ENCODE results near the gene ZP1.

The ZP1 gene

GRCh38 chr11:60854140-60854846, 13.0 kb upstream of the ZP1 start:
- Histone ChIP-seq H3K27ac (ENCODE audit: low read length) (no peak overlapping the region), H3K36me3 (ENCODE audit: control insufficient read depth, insufficient read depth, low read length) (peaks cover 9% of the 10 kb centered on the region), H3K4me1 (ENCODE audit: control insufficient read depth, insufficient read depth, low read length) (peaks cover 2% of the 10 kb centered on the region; the same call in 1 of the 2 replicates), H3K27me3 (ENCODE audit: control insufficient read depth, insufficient read depth, low read length) (0 out of 2 replicates have a peak, but pooled peaks cover 1% of the 10 kb centered on the region), H3K4me3 (ENCODE audit: low read length) (no peak overlapping the region), H3K9me3 (ENCODE audit: control insufficient read depth, insufficient read depth, low read length) (no peaks in the 10 kb centered on the region)
- no CpG with 5 or more reads among the region's 8 CpGs for WGBS (ENCODE audit: insufficient coverage, insufficient read length)
- no peak for DNase-seq (ENCODE audit: low read depth, low spot score)

GRCh38 chr11:60854847-60855725, 12.3 kb upstream of the ZP1 start:
- WGBS (ENCODE audit: insufficient coverage, insufficient read length): no CpG with 5 or more reads among the region's 8 CpGs
- H3K36me3 ChIP-seq (ENCODE audit: control insufficient read depth, insufficient read depth, low read length): peaks cover 5% of the 10 kb centered on the region
- no peak overlapping the region for H3K4me3 ChIP-seq (ENCODE audit: low read length)
- no peak overlapping the region for H3K27ac ChIP-seq (ENCODE audit: low read length)
- no peak for DNase-seq (ENCODE audit: low read depth, low spot score)
- peaks cover 2% of the 10 kb centered on the region; the same call in 1 of the 2 replicates for H3K4me1 ChIP-seq (ENCODE audit: control insufficient read depth, insufficient read depth, low read length)
- no peaks in the 10 kb centered on the region for H3K9me3 ChIP-seq (ENCODE audit: control insufficient read depth, insufficient read depth, low read length)
- H3K27me3 ChIP-seq (ENCODE audit: control insufficient read depth, insufficient read depth, low read length): 0 out of 2 replicates have a peak, but pooled peaks cover 1% of the 10 kb centered on the region

- H3K27me3 ChIP-seq (ENCODE audit: control insufficient read depth, insufficient read depth, low read length): 0 out of 2 replicates have a peak, but pooled peaks cover 1% of the 10 kb centered on the region
- H3K9me3 ChIP-seq (ENCODE audit: control insufficient read depth, insufficient read depth, low read length): no peaks in the 10 kb centered on the region
- peaks cover 4% of the 10 kb centered on the region for H3K36me3 ChIP-seq (ENCODE audit: control insufficient read depth, insufficient read depth, low read length)
- H3K27ac ChIP-seq (ENCODE audit: low read length): no peak within 1 kb of the TSS
- WGBS (ENCODE audit: insufficient coverage, insufficient read length): no CpG with 5 or more reads among the region's 14 CpGs
- H3K4me3 ChIP-seq (ENCODE audit: low read length): no peak within 1 kb of the TSS
- H3K4me1 ChIP-seq (ENCODE audit: control insufficient read depth, insufficient read depth, low read length): peaks cover 2% of the 10 kb centered on the region; the same call in 1 of the 2 replicates
- no peak for DNase-seq (ENCODE audit: low read depth, low spot score)
Observed at GRCh38 chr11:60855726-60856633, 11.4 kb upstream of the ZP1 start, which contains the start of gene PTGDR2. TSS of gene PTGDR2 (minus strand) at chr11:60855950. CDS start at chr11:60853722, 2,228 bp downstream.

GRCh38 chr11:60857378-60858232, 9.7 kb upstream of the ZP1 start:
- no peaks in the 10 kb centered on the region for H3K36me3 ChIP-seq (ENCODE audit: control insufficient read depth, insufficient read depth, low read length)
- DNase-seq (ENCODE audit: low read depth, low spot score): no peak
- H3K4me3 ChIP-seq (ENCODE audit: low read length): no peak overlapping the region
- H3K27ac ChIP-seq (ENCODE audit: low read length): no peak overlapping the region
- 0 out of 2 replicates have a peak, but pooled peaks cover 1% of the 10 kb centered on the region for H3K27me3 ChIP-seq (ENCODE audit: control insufficient read depth, insufficient read depth, low read length)
- H3K4me1 ChIP-seq (ENCODE audit: control insufficient read depth, insufficient read depth, low read length): peaks cover under 1% of the 10 kb centered on the region; the same call in 1 of the 2 replicates
- H3K9me3 ChIP-seq (ENCODE audit: control insufficient read depth, insufficient read depth, low read length): no peaks in the 10 kb centered on the region
- WGBS (ENCODE audit: insufficient coverage, insufficient read length): no CpG with 5 or more reads among the region's 5 CpGs

- Histone ChIP-seq H3K4me3 (ENCODE audit: low read length) (no peak overlapping the region), H3K4me1 (ENCODE audit: control insufficient read depth, insufficient read depth, low read length) (no peaks in the 10 kb centered on the region), H3K9me3 (ENCODE audit: control insufficient read depth, insufficient read depth, low read length) (no peaks in the 10 kb centered on the region), H3K27me3 (ENCODE audit: control insufficient read depth, insufficient read depth, low read length) (0 out of 2 replicates have a peak, but pooled peaks cover 1% of the 10 kb centered on the region), H3K27ac (ENCODE audit: low read length) (no peak overlapping the region), H3K36me3 (ENCODE audit: control insufficient read depth, insufficient read depth, low read length) (no peaks in the 10 kb centered on the region)
- no CpG with 5 or more reads among the region's 8 CpGs for WGBS (ENCODE audit: insufficient coverage, insufficient read length)
- no peak for DNase-seq (ENCODE audit: low read depth, low spot score)
Observed at GRCh38 chr11:60858236-60858635, 9.1 kb upstream of the ZP1 start.

- no peaks in the 10 kb centered on the region for H3K9me3 ChIP-seq (ENCODE audit: control insufficient read depth, insufficient read depth, low read length)
- no peak overlapping the region for H3K27ac ChIP-seq (ENCODE audit: low read length)
- H3K4me1 ChIP-seq (ENCODE audit: control insufficient read depth, insufficient read depth, low read length): no peaks in the 10 kb centered on the region
- WGBS (ENCODE audit: insufficient coverage, insufficient read length): no CpG with 5 or more reads among the region's 4 CpGs
- H3K4me3 ChIP-seq (ENCODE audit: low read length): no peak overlapping the region
- no peaks in the 10 kb centered on the region for H3K36me3 ChIP-seq (ENCODE audit: control insufficient read depth, insufficient read depth, low read length)
- DNase-seq (ENCODE audit: low read depth, low spot score): no peak
- H3K27me3 ChIP-seq (ENCODE audit: control insufficient read depth, insufficient read depth, low read length): 0 out of 2 replicates have a peak, but pooled peaks cover 1% of the 10 kb centered on the region
Observed at GRCh38 chr11:60858731-60859464, 8.4 kb upstream of the ZP1 start.

- Histone ChIP-seq H3K4me3 (ENCODE audit: low read length) (no peak overlapping the region), H3K4me1 (ENCODE audit: control insufficient read depth, insufficient read depth, low read length) (no peaks in the 10 kb centered on the region), H3K27ac (ENCODE audit: low read length) (no peak overlapping the region), H3K36me3 (ENCODE audit: control insufficient read depth, insufficient read depth, low read length) (no peaks in the 10 kb centered on the region), H3K27me3 (ENCODE audit: control insufficient read depth, insufficient read depth, low read length) (0 out of 2 replicates have a peak, but pooled peaks cover 1% of the 10 kb centered on the region), H3K9me3 (ENCODE audit: control insufficient read depth, insufficient read depth, low read length) (no peaks in the 10 kb centered on the region)
- WGBS (ENCODE audit: insufficient coverage, insufficient read length): no CpG with 5 or more reads among the region's 15 CpGs
- no peak for DNase-seq (ENCODE audit: low read depth, low spot score)
Observed at GRCh38 chr11:60859616-60860250, 7.6 kb upstream of the ZP1 start.

GRCh38 chr11:60860943-60861342, 6.4 kb upstream of the ZP1 start:
- no CpG with 5 or more reads among the region's 7 CpGs for WGBS (ENCODE audit: insufficient coverage, insufficient read length)
- Histone ChIP-seq H3K36me3 (ENCODE audit: control insufficient read depth, insufficient read depth, low read length) (no peaks in the 10 kb centered on the region), H3K4me1 (ENCODE audit: control insufficient read depth, insufficient read depth, low read length) (no peaks in the 10 kb centered on the region), H3K27me3 (ENCODE audit: control insufficient read depth, insufficient read depth, low read length) (no peaks in the 10 kb centered on the region), H3K27ac (ENCODE audit: low read length) (no peak overlapping the region), H3K9me3 (ENCODE audit: control insufficient read depth, insufficient read depth, low read length) (no peaks in the 10 kb centered on the region), H3K4me3 (ENCODE audit: low read length) (no peak overlapping the region)
- DNase-seq (ENCODE audit: low read depth, low spot score): no peak

Measured in iPS DF 6.9 (cell line).